Panc1 (cell line): ENCODE measurements around the gene ATP6V1F.

Source experiments
- POLR2AphosphoS5 ChIP-seq: IDR thresholded peaks from 2 replicates; pipeline ENCODE4 v1.6.1; 2012; ENCODE audit warnings: mild to moderate bottlenecking, low read depth, low read length, moderate library complexity
- SIN3A ChIP-seq: IDR thresholded peaks from 2 replicates; pipeline ENCODE4 v1.6.1; 2012; ENCODE audit warnings: low read depth, mild to moderate bottlenecking, low read length, moderate library complexity, borderline replicate concordance; ENCODE audit not compliant: insufficient read depth
- TCF7L2 ChIP-seq: IDR thresholded peaks from 2 replicates; pipeline ENCODE4 v1.6.1; 2011; ENCODE audit warnings: mild to moderate bottlenecking, low read depth, low read length, inconsistent platforms
- TF ChIP-seq, protein P1 (sequence below): fragments of 450-650 bp; IDR thresholded peaks from 2 replicates; pipeline ENCODE4 v1.5.1; 2017; ENCODE audit warnings: mild to moderate bottlenecking
- TF ChIP-seq, protein P2 (sequence below), 2 experiments: IDR thresholded peaks; 2 replicates each; pipeline ENCODE4 v1.6.1; 2011 to 2012; ENCODE audit warnings: low read depth in 2 of 2, control low read depth in 1 of 2, low read length in 1 of 2, mild to moderate bottlenecking in 1 of 2, moderate library complexity in 1 of 2; ENCODE audit not compliant: insufficient read depth in 1 of 2

- TF ChIP-seq, protein P1, sequence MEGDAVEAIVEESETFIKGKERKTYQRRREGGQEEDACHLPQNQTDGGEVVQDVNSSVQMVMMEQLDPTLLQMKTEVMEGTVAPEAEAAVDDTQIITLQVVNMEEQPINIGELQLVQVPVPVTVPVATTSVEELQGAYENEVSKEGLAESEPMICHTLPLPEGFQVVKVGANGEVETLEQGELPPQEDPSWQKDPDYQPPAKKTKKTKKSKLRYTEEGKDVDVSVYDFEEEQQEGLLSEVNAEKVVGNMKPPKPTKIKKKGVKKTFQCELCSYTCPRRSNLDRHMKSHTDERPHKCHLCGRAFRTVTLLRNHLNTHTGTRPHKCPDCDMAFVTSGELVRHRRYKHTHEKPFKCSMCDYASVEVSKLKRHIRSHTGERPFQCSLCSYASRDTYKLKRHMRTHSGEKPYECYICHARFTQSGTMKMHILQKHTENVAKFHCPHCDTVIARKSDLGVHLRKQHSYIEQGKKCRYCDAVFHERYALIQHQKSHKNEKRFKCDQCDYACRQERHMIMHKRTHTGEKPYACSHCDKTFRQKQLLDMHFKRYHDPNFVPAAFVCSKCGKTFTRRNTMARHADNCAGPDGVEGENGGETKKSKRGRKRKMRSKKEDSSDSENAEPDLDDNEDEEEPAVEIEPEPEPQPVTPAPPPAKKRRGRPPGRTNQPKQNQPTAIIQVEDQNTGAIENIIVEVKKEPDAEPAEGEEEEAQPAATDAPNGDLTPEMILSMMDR: no peak
- TF ChIP-seq SIN3A (no peak), POLR2AphosphoS5 (no peak), TCF7L2 (no peak)
- TF ChIP-seq, protein P2, sequence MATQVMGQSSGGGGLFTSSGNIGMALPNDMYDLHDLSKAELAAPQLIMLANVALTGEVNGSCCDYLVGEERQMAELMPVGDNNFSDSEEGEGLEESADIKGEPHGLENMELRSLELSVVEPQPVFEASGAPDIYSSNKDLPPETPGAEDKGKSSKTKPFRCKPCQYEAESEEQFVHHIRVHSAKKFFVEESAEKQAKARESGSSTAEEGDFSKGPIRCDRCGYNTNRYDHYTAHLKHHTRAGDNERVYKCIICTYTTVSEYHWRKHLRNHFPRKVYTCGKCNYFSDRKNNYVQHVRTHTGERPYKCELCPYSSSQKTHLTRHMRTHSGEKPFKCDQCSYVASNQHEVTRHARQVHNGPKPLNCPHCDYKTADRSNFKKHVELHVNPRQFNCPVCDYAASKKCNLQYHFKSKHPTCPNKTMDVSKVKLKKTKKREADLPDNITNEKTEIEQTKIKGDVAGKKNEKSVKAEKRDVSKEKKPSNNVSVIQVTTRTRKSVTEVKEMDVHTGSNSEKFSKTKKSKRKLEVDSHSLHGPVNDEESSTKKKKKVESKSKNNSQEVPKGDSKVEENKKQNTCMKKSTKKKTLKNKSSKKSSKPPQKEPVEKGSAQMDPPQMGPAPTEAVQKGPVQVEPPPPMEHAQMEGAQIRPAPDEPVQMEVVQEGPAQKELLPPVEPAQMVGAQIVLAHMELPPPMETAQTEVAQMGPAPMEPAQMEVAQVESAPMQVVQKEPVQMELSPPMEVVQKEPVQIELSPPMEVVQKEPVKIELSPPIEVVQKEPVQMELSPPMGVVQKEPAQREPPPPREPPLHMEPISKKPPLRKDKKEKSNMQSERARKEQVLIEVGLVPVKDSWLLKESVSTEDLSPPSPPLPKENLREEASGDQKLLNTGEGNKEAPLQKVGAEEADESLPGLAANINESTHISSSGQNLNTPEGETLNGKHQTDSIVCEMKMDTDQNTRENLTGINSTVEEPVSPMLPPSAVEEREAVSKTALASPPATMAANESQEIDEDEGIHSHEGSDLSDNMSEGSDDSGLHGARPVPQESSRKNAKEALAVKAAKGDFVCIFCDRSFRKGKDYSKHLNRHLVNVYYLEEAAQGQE (IDR thresholded peaks at IDR 0.05; ENCODE audit: insufficient read depth in 1 of 2, low read depth in 2 of 2, low read length in 1 of 2): no peak
Observed at GRCh38 chr7:128865996-128866877, 3.6 kb downstream of the ATP6V1F start.
